ENCODE measurements around the gene B9D1.

- TF ChIP-seq, protein P1, sequence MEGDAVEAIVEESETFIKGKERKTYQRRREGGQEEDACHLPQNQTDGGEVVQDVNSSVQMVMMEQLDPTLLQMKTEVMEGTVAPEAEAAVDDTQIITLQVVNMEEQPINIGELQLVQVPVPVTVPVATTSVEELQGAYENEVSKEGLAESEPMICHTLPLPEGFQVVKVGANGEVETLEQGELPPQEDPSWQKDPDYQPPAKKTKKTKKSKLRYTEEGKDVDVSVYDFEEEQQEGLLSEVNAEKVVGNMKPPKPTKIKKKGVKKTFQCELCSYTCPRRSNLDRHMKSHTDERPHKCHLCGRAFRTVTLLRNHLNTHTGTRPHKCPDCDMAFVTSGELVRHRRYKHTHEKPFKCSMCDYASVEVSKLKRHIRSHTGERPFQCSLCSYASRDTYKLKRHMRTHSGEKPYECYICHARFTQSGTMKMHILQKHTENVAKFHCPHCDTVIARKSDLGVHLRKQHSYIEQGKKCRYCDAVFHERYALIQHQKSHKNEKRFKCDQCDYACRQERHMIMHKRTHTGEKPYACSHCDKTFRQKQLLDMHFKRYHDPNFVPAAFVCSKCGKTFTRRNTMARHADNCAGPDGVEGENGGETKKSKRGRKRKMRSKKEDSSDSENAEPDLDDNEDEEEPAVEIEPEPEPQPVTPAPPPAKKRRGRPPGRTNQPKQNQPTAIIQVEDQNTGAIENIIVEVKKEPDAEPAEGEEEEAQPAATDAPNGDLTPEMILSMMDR (IDR thresholded peaks at IDR 0.05): no peak
- TF ChIP-seq FOXJ3 (CRISPR knock-in tag; IDR thresholded peaks at IDR 0.05): no peak
- no peak for TF ChIP-seq EP300 (IDR thresholded peaks at IDR 0.05; ENCODE audit: borderline replicate concordance in 1 of 2, low read depth in 1 of 2, low read length in 1 of 2)
- no peak for TF ChIP-seq EZH2phosphoT487 (IDR thresholded peaks at IDR 0.05; ENCODE audit: borderline replicate concordance, low read depth)
Observed at GRCh38 chr17:19365833-19366636, 3.5 kb upstream of the B9D1 start.

Data from SK-N-SH (cell line).